Left ventricle myocardium inferior (tissue), 1 donor: Measurements from ENCODE around the gene LSM11. TPM values are rescaled to one million over a fixed set of nuclear protein-coding genes. Genes with fewer than 3 reads are reported as not detected.
A peak's percentile ranks its signal among the peaks of the same experiment; 100 is the strongest.
"Not testable (repeated sequence)": the region's sequence is repeated elsewhere in the genome, so short reads cannot be mapped to it uniquely, and the experiment has no call there.

Source experiments
- DNase-seq: peaks from one replicate; pipeline ENCODE4 v3.0.0-alpha.2; 2020
- H3K27ac ChIP-seq: fragments of 200-600 bp; replicated peaks from 2 replicates; pipeline ENCODE4 v1.8.0; 2021
- H3K27me3 ChIP-seq: fragments of 200-600 bp; 2 replicates; pipeline ENCODE4 v1.8.0; 2021; ENCODE audit warnings: low read depth
- H3K36me3 ChIP-seq: fragments of 200-600 bp; 2 replicates; pipeline ENCODE4 v1.8.0; 2021
- H3K4me1 ChIP-seq: fragments of 200-600 bp; 2 replicates; pipeline ENCODE4 v1.8.0; 2021
- H3K4me3 ChIP-seq: fragments of 200-600 bp; 2 replicates; pipeline ENCODE4 v1.8.0; 2021; ENCODE audit warnings: mild to moderate bottlenecking, moderate library complexity
- H3K9me3 ChIP-seq: fragments of 200-600 bp; replicated peaks from 2 replicates; pipeline ENCODE4 v1.8.0; 2021
- CTCF ChIP-seq: fragments of 200-600 bp; IDR thresholded peaks from 2 replicates; pipeline ENCODE4 v1.8.0; 2021; ENCODE audit warnings: antibody characterized with exemption, mild to moderate bottlenecking, borderline replicate concordance
- intact Hi-C: fragments of 100-400 bp; cut with micrococcal nuclease; formaldehyde crosslinking; loops from one replicate; pipeline ENCODE4 v1.11.0; 2022
- long read RNA-seq: library from polyadenylated mRNA; unstranded; transcript quantifications from one replicate; pipeline ENCODE4 v2.0.0, GENCODE V29; 2021
- total RNA-seq: library from RNA; stranded (reverse); fragmentation: NEBNext Ultra II Directional; extraction: Animal tissue kit (Norgen Biotek cat#: 25700); gene quantifications from one replicate; pipeline ENCODE4 v1.2.1, GENCODE V29; 2021
- donor health status: DM: no; HTN: yes; CAD: no; lungs with severe emphysema.

Gene LSM11
- total RNA-seq = 1.3 TPM
- long read RNA-seq, full-length matches to known transcripts = 1 of 1 reads
- long read RNA-seq, partial matches to known transcripts = 0 of 1 reads
- long read RNA-seq, other reads (novel, unspliced or antisense) = 0 of 1 reads

- Histone ChIP-seq H3K36me3 (peaks cover 9% of the 10 kb centered on the region), H3K27ac (no peak within 1 kb of the TSS), H3K9me3 (no peaks in the 10 kb centered on the region), H3K4me1 (peaks cover 22% of the 10 kb centered on the region), H3K4me3 (peak within 1 kb of the TSS; percentile 90), H3K27me3 (no peaks in the 10 kb centered on the region)
- peak; percentile 87 for DNase-seq
- peak; percentile 100 for TF ChIP-seq CTCF
- intact Hi-C loops = no loop called here
These were observed at the start of gene LSM11 for GRCh38 chr5:157743163-157744050. Gene LSM11 (plus strand): TSS chr5:157743712. CDS start chr5:157743751, 39 bp downstream.

- Histone ChIP-seq H3K27me3 (peaks cover 10% of the 10 kb centered on the region), H3K9me3 (peaks cover 13% of the 10 kb centered on the region)
- intact Hi-C loops, H3K4me1 ChIP-seq, H3K4me3 ChIP-seq, H3K27ac ChIP-seq, H3K36me3 ChIP-seq, DNase-seq: not testable (repeated sequence)
These were observed 49.7 kb upstream of the LSM11 start for GRCh38 chr5:157693816-157694215.

- H3K4me3 ChIP-seq, H3K36me3 ChIP-seq, intact Hi-C loops, DNase-seq, H3K27me3 ChIP-seq, H3K27ac ChIP-seq, H3K4me1 ChIP-seq: not testable (repeated sequence)
- H3K9me3 ChIP-seq = peaks cover 26% of the 10 kb centered on the region
These were observed 47.4 kb upstream of the LSM11 start for GRCh38 chr5:157696154-157696553.

GRCh38 chr5:157698674-157699073, 44.8 kb upstream of the LSM11 start:
- H3K36me3 ChIP-seq, H3K4me3 ChIP-seq, H3K4me1 ChIP-seq, H3K27me3 ChIP-seq, DNase-seq, intact Hi-C loops, H3K27ac ChIP-seq: not testable (repeated sequence)
- H3K9me3 ChIP-seq = peaks cover 31% of the 10 kb centered on the region

GRCh38 chr5:157703736-157704135, 39.8 kb upstream of the LSM11 start:
- Histone ChIP-seq H3K27ac (no peak overlapping the region), H3K27me3 (no peaks in the 10 kb centered on the region), H3K4me3 (no peak overlapping the region), H3K36me3 (no peaks in the 10 kb centered on the region), H3K9me3 (peaks cover 19% of the 10 kb centered on the region), H3K4me1 (no peaks in the 10 kb centered on the region)
- DNase-seq = no peak
- no peak for TF ChIP-seq CTCF
- intact Hi-C loops = no loop called here

- no peak for TF ChIP-seq CTCF
- Histone ChIP-seq H3K9me3 (no peaks in the 10 kb centered on the region), H3K4me1 (no peaks in the 10 kb centered on the region), H3K4me3 (no peak overlapping the region), H3K27me3 (no peaks in the 10 kb centered on the region), H3K27ac (no peak overlapping the region), H3K36me3 (no peaks in the 10 kb centered on the region)
- DNase-seq = no peak
- intact Hi-C loops = no loop called here
These were observed 34.6 kb upstream of the LSM11 start for GRCh38 chr5:157708866-157709265.

- Histone ChIP-seq H3K27ac (no peak overlapping the region), H3K9me3 (no peaks in the 10 kb centered on the region), H3K4me1 (no peaks in the 10 kb centered on the region), H3K4me3 (no peak overlapping the region), H3K27me3 (no peaks in the 10 kb centered on the region), H3K36me3 (no peaks in the 10 kb centered on the region)
- DNase-seq = no peak
- no peak for TF ChIP-seq CTCF
- intact Hi-C loops = no loop called here
These were observed 34.2 kb upstream of the LSM11 start for GRCh38 chr5:157709346-157709745.
